Peyer's patch (tissue), 4 donors: ENCODE results near the gene MSANTD3.

ENCODE experiments used
- CTCF ChIP-seq, 6 experiments: fragments of 450-650 bp in 4 of 6; fragments of 200-600 bp in 2 of 6; sonication (generic) in 1 of 6; IDR thresholded peaks; one replicate each; pipeline ENCODE4 v1.5.1; 2017 to 2019; ENCODE audit warnings: antibody characterized with exemption in 6 of 6, mild to moderate bottlenecking in 3 of 6, moderate library complexity in 1 of 6
- POLR2A ChIP-seq, 2 donors: fragments of 450-650 bp; IDR thresholded peaks; one replicate each; pipeline ENCODE4 v1.5.1; 2017; ENCODE audit warnings: antibody characterized with exemption in 2 of 2, mild to moderate bottlenecking in 2 of 2, moderate library complexity in 2 of 2

DNA sequence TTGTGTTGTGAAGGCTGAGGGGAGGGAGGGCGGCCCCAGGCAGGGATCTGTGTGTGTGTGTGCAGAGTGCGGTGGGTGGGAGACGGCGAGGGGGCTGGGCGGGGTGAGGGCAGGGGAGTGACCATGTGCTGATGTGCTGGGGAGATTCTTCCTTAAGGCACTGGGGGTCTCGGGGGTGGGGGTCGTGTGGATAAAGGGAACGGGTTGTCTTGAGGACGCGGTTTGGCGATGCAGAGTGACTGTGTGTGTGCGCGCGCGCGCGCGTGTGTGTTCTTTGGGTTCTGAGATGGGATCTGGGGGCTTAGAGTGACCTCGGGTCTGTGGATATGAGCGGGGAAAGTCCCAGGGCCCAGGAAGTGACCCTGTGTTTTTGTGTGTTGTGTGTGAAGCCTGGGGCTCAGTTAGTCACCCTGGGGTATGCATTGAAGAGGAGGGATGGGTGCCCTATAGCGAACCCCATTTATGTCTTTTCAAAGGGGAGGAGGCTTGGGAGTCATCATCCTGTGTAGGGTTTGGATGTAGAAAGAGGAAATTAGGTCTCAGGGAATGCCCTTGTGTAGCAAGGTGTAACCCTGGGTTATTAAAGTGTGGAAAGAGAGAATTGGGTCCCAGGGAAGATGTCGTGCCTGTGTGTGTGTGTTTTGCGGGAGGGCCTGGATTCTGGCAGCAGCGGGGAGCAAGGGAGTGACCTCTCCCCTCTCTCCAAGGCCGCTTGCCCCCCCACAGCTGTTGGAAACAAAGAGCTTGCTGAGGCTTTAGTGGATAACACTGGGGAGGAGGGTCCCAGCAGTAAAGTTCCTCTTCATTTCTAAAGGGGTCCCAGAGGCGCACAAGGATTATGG is 47.4 kb downstream of the MSANTD3 start:
- TF ChIP-seq POLR2A (IDR thresholded peaks at IDR 0.05) (no peak), CTCF (IDR thresholded peaks at IDR 0.05) (no peak)
